Heart left ventricle (tissue), 16 donors: Measurements from ENCODE around the gene BCL7B. TPM values are rescaled to one million over a fixed set of nuclear protein-coding genes. Genes with fewer than 3 reads are reported as not detected.
"Not testable (repeated sequence)": the region's sequence is repeated elsewhere in the genome, so short reads cannot be mapped to it uniquely, and the experiment has no call there.

Source experiments
- ATAC-seq, 4 donors: fragments of 200-7000 bp; cut with Tn5 transposase; one replicate each; pipeline ENCODE4 v1.9.1; 2020 to 2022; ENCODE audit warnings: moderate library complexity in 4 of 4, mild to moderate bottlenecking in 3 of 4, moderate number of reproducible peaks in 1 of 4
- DNase-seq, 5 donors: peaks; one replicate each; pipeline ENCODE4 v3.0.0-alpha.2; 2020
- H3K27ac ChIP-seq, 12 donors: fragments of 200-600 bp; sonication (generic) in 4 of 12; one replicate each; pipeline versions ENCODE4 v1.5.0 to v1.8.0; 2016 to 2022; ENCODE audit warnings: mild to moderate bottlenecking in 2 of 12
- H3K27me3 ChIP-seq, 9 donors: fragments of 200-600 bp; sonication (generic) in 2 of 9; one replicate each; pipeline versions ENCODE4 v1.5.1 to v1.8.0; 2016 to 2022; ENCODE audit warnings: mild to moderate bottlenecking in 3 of 9
- H3K36me3 ChIP-seq, 9 donors: fragments of 200-600 bp; sonication (generic) in 2 of 9; one replicate each; pipeline versions ENCODE4 v1.5.0 to v1.8.0; 2018 to 2022; ENCODE audit warnings: mild to moderate bottlenecking in 2 of 9
- H3K4me1 ChIP-seq, 12 donors: fragments of 200-600 bp; sonication (generic) in 4 of 12; one replicate each; pipeline versions ENCODE4 v1.5.0 to v1.8.0; 2016 to 2022; ENCODE audit warnings: mild to moderate bottlenecking in 3 of 12
- H3K4me3 ChIP-seq, 12 donors: fragments of 200-600 bp; sonication (generic) in 4 of 12; one replicate each; pipeline versions ENCODE4 v1.5.0 to v1.8.0; 2017 to 2022; ENCODE audit warnings: mild to moderate bottlenecking in 9 of 12, moderate library complexity in 4 of 12
- H3K9me3 ChIP-seq, 12 donors: fragments of 200-600 bp; sonication (generic) in 4 of 12; one replicate each; pipeline versions ENCODE4 v1.5.0 to v1.8.0; 2016 to 2022; ENCODE audit warnings: mild to moderate bottlenecking in 1 of 12
- POLR2A ChIP-seq, 2 donors: fragments of 450-650 bp; IDR thresholded peaks; one replicate each; pipeline ENCODE4 v1.6.1; 2017; ENCODE audit warnings: antibody characterized with exemption in 2 of 2, mild to moderate bottlenecking in 2 of 2, moderate library complexity in 2 of 2
- WGBS, 4 donors: extraction: QIAGEN DNeasy Blood & Tissue Kit in 2 of 4; methylation state at CpG; one replicate each; pipeline versions ENCODE4 v1.1.5 to v1.1.7; 2013 to 2018; 5-methylcytosine and 5-hydroxymethylcytosine counted together
- intact Hi-C, 10 donors: fragments of 100-400 bp; cut with DNase I; formaldehyde crosslinking; loops; one replicate each; pipeline versions ENCODE4 v1.11.1 to v1.14.2; 2022
- polyA plus RNA-seq, 2 donors: library from polyadenylated mRNA; stranded (reverse); fragments of 200-250 nt; gene quantifications; one replicate each; pipeline ENCODE4 v1.2.3, GENCODE V29; 2013
- total RNA-seq, 9 donors: library from RNA; depleted of rRNA in 2 of 9; stranded (reverse); fragments of >200 nt in 2 of 9; fragmentation: NEBNext Ultra II Directional in 3 of 9; extraction: Animal tissue kit (Norgen Biotek cat#: 25700) in 3 of 9; gene quantifications; one replicate each; pipeline versions ENCODE4 v1.1.0 to v1.2.4, GENCODE V29; 2016 to 2023
- TF ChIP-seq, protein P1 (sequence below), 12 donors: fragments of 200-600 bp; sonication (generic) in 4 of 12; IDR thresholded peaks; one replicate each; pipeline versions ENCODE4 v1.5.0 to v1.8.0; 2018 to 2022; ENCODE audit warnings: antibody characterized with exemption in 12 of 12, mild to moderate bottlenecking in 5 of 12
- donor health status: ischemic (EF 13 %, LVEDD 7.1; RV severe dilation, severe dysfunction).
- donor health status: healthy with polysubstance abuse.
- donor health status: DM: no; HTN: yes; CAD: no.
- donor health status: DM: no; HTN: no; CAD: no.
- donor health status: ischemic (EF 25% LVEDD 6.9; RV normal size, moderate dysfunction).
- donor health status: ischemic (EF 25% LVEDD 5.7; RV mildly dilated, moderate dysfunction).
- donor health status: healthy.
- donor health status: DM: yes; HTN: yes; CAD: no.
- donor health status: ischemic (EF 35%, LVEDD 5.7; RV mildly dilated, moderate dysfunction).
- donor health status: nonischemic (EF 11% LVEDD 7.7; RV severe dilation, severe dysfunction).
- donor health status: DM: yes; HTN: yes; CAD: no.
- donor health status: PGD.
- donor health status: ischemic (EF 29% LVEDD 5.4; RV normal size, mild dysfunction).
- donor health status: nonischemic (EF 23%, LVEDD 6.1; RV moderate dilation, normal function).

BCL7B gene
- total and polyA plus RNA-seq, 11 donors = 63.2 to 182 (median 77.9) TPM

GRCh38 chr7:73585196-73585595 lies 27.7 kb upstream of the BCL7B start:
- no peak for TF ChIP-seq POLR2A (IDR thresholded peaks at IDR 0.05)
- TF ChIP-seq, protein P1, sequence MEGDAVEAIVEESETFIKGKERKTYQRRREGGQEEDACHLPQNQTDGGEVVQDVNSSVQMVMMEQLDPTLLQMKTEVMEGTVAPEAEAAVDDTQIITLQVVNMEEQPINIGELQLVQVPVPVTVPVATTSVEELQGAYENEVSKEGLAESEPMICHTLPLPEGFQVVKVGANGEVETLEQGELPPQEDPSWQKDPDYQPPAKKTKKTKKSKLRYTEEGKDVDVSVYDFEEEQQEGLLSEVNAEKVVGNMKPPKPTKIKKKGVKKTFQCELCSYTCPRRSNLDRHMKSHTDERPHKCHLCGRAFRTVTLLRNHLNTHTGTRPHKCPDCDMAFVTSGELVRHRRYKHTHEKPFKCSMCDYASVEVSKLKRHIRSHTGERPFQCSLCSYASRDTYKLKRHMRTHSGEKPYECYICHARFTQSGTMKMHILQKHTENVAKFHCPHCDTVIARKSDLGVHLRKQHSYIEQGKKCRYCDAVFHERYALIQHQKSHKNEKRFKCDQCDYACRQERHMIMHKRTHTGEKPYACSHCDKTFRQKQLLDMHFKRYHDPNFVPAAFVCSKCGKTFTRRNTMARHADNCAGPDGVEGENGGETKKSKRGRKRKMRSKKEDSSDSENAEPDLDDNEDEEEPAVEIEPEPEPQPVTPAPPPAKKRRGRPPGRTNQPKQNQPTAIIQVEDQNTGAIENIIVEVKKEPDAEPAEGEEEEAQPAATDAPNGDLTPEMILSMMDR (IDR thresholded peaks at IDR 0.05) = no peak

GRCh38 chr7:73582664-73583202 lies 25.2 kb upstream of the BCL7B start:
- Histone ChIP-seq H3K36me3 (no peaks in the 10 kb centered on the region), H3K9me3 (no peaks in the 10 kb centered on the region), H3K4me3 (no peak overlapping the region), H3K27ac (peak overlapping the region in 1 of 12 donors; percentile 82), H3K27me3 (no peaks in the 10 kb centered on the region), H3K4me1 (peaks cover 0 to 57% (median 6%) of the 10 kb centered on the region in 12 donors)
- intact Hi-C loops = no loop called here
- TF ChIP-seq, protein P1 (IDR thresholded peaks at IDR 0.05) = no peak
- no peak for TF ChIP-seq POLR2A (IDR thresholded peaks at IDR 0.05)
- no peak for ATAC-seq
- no peak for DNase-seq
- 93 to 98% (median 94%) methylated on average over 6 of the region's 6 CpGs for WGBS, 4 donors

More at GRCh38 chr7:73585196-73585595, 27.7 kb upstream of the BCL7B start:
- H3K4me1 ChIP-seq = peaks cover 0 to 46% (median 0%) of the 10 kb centered on the region in 12 donors
- intact Hi-C loops = no loop called here
- ATAC-seq (no peak), DNase-seq (peak in 1 of 5 donors; percentile 14)
- H3K4me3 ChIP-seq = no peak overlapping the region
- no peaks in the 10 kb centered on the region for H3K9me3 ChIP-seq
- WGBS, 4 donors = 63 to 75% (median 66%) methylated on average over 2 of the region's 2 CpGs
- H3K27me3 ChIP-seq = no peaks in the 10 kb centered on the region
- H3K27ac ChIP-seq = no peak overlapping the region
- H3K36me3 ChIP-seq = no peaks in the 10 kb centered on the region

DNA sequence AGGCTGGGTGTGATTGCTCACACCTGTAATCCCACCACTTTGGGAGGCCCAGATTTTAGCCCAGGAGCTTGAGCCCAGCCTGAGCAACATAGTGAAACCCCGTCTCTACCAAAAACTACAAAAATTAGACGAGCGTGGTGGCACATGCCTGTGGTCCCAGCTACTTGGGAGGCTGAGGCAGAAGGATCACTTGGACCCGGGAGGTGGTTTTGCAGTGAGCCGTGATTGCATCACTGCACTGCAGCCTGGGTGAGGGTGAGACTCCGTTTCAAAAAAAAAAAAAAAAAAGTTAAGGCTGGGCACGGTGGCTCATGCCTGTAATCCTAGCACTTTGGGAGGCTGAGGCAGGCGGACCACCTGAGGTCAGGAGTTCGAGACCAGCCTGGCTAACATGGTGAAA lies 23.5 kb upstream of the BCL7B start:
- H3K27me3 ChIP-seq, H3K4me3 ChIP-seq, H3K36me3 ChIP-seq, ATAC-seq, intact Hi-C loops, H3K9me3 ChIP-seq: not testable (repeated sequence)
- DNase-seq = peak in 1 of 5 donors; percentile 6
- WGBS, 4 donors = 84 to 90% (median 87%) methylated on average over 9 of the region's 9 CpGs
- H3K4me1 ChIP-seq = peaks cover 0 to 61% (median 17%) of the 10 kb centered on the region in 12 donors
- peak overlapping the region in 1 of 12 donors; percentile 82 for H3K27ac ChIP-seq

DNA sequence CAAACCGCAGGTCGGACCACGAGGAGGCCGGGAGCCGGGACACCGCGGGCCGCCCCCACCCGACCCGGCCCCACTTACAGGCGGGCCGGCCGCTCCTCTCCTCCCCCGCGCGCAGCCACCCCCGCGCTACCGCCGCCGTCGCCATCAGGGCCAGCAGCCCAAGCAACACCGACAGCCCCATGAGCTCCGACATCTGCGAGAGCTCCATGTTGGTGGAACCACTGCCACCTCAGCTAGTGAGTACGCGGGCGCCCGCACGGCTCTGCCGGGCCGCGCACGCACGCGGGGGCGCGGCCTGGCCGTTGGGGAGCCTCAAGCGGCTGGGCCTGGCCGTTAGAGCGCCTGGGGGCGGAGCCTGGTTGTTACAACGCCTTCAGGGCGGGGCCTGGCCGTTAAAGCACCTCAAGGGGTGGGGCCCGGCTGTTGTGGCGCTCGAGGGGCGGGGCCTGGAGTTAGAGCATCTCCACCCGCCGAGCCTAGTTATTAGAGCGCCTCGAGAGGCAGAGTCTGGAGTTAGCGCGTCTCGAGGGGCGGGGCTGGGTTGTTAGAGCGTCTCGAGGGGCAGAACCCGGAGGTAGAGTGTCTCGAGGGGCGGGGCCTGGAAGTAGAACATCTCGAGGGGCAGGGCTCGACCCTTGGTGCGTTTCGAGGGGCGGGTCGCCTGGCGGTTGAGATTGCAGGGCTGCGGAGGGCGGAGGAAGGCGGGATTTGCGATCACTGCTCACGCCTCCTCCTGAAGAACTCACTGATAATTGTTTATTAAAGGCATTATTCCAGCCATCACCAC lies 21.0 kb upstream of the BCL7B start, which contains the start of gene TBL2:
Gene TBL2 (minus strand): TSS at position 238 of the 787 bp plus-strand sequence. CDS start 30 bp downstream, at position 208.
- Histone ChIP-seq H3K4me3 (peak within 1 kb of the TSS; percentile 42 to 98 (median 95)), H3K27ac (peak within 1 kb of the TSS; percentile 58 to 96 (median 86)), H3K36me3 (peaks cover 0 to 28% (median 15%) of the 10 kb centered on the region in 9 donors), H3K4me1 (peaks cover 0 to 59% (median 17%) of the 10 kb centered on the region in 12 donors), H3K27me3 (no peaks in the 10 kb centered on the region), H3K9me3 (no peaks in the 10 kb centered on the region)
- TF ChIP-seq, protein P1 (IDR thresholded peaks at IDR 0.05) = peak in 4 of 12 donors; percentile 29 to 50 (median 38)
- TF ChIP-seq POLR2A (IDR thresholded peaks at IDR 0.05) = peak in 1 of 2 donors; percentile 91
- intact Hi-C loops = loop anchor here in 4 of 10 donors (1.0 to 10.0 kb wide), 5 partner anchors 21 to 56 kb away; partner anchors contain the start of genes BCL7B (in 3 of the 4) and BAZ1B (in 2 of the 4)
- ATAC-seq (peak; percentile 97 to 99 (median 98)), DNase-seq (peak; percentile 98 to 99 (median 99))
- whole genome bisulfite sequencing, 4 donors = 0 to 1% (median 1%) methylated on average over 20 to 75 of the region's 75 CpGs
